GM19193 (cell line): ENCODE results near the gene MOGAT3.

Experiments
- POLR2A ChIP-seq: IDR thresholded peaks from 4 replicates; pipeline ENCODE4 v1.6.1; 2011; ENCODE audit not compliant: insufficient read depth, insufficient read length; ENCODE audit errors: extremely low read depth

The MOGAT3 gene

GRCh38 chr7:101164071-101164840 is 36.6 kb downstream of the MOGAT3 start:
- no peak for TF ChIP-seq POLR2A

GRCh38 chr7:101163279-101164070 is 37.4 kb downstream of the MOGAT3 start:
- no peak for TF ChIP-seq POLR2A

- no peak for TF ChIP-seq POLR2A
Measured at GRCh38 chr7:101162551-101163278, 38.1 kb downstream of the MOGAT3 start.

- TF ChIP-seq POLR2A = no peak
Measured at GRCh38 chr7:101161692-101162471, 39.0 kb downstream of the MOGAT3 start.

GRCh38 chr7:101160910-101161309 is 39.9 kb downstream of the MOGAT3 start:
- TF ChIP-seq POLR2A = no peak

- no peak for TF ChIP-seq POLR2A
Measured at GRCh38 chr7:101159696-101160674, 40.9 kb downstream of the MOGAT3 start.

- no peak for TF ChIP-seq POLR2A
Measured at GRCh38 chr7:101156866-101157589, 43.8 kb downstream of the MOGAT3 start.

GRCh38 chr7:101156277-101156676 is 44.6 kb downstream of the MOGAT3 start:
- no peak for TF ChIP-seq POLR2A

- no peak for TF ChIP-seq POLR2A
Measured at GRCh38 chr7:101155303-101155702, 45.5 kb downstream of the MOGAT3 start.

- no peak for TF ChIP-seq POLR2A
Measured at GRCh38 chr7:101154693-101155102, 46.1 kb downstream of the MOGAT3 start.

GRCh38 chr7:101153969-101154692 is 46.7 kb downstream of the MOGAT3 start, which contains the start of gene AP1S1:
Gene AP1S1, plus strand, starts transcription at chr7:101154476. Its CDS starts 39 bp downstream, at chr7:101154515.
- TF ChIP-seq POLR2A = no peak

GRCh38 chr7:101151908-101152651 is 48.8 kb downstream of the MOGAT3 start:
- TF ChIP-seq POLR2A = no peak
